Transverse colon (tissue), 4 donors: ENCODE data around the gene PLCG2. TPM values are rescaled to one million over a fixed set of nuclear protein-coding genes. Genes with fewer than 3 reads are reported as not detected.

Experiments
- DNase-seq: peaks from one replicate; pipeline ENCODE4 v3.0.0-alpha.2; 2019
- H3K27ac ChIP-seq, 4 donors: fragments of 200-600 bp; sonication (generic); 2 replicates each; pipeline ENCODE4 v1.5.1; 2016 to 2018; ENCODE audit warnings: inconsistent platforms in 4 of 4
- H3K27me3 ChIP-seq: fragments of 200-600 bp; sonication (generic); 2 replicates; pipeline ENCODE4 v1.5.1; 2017; ENCODE audit warnings: inconsistent platforms
- H3K36me3 ChIP-seq, 4 donors: fragments of 200-600 bp; sonication (generic); 2 replicates each; pipeline ENCODE4 v1.5.1; 2017 to 2019; ENCODE audit warnings: inconsistent platforms in 4 of 4
- H3K4me1 ChIP-seq, 4 donors: fragments of 200-600 bp; sonication (generic); 2 replicates each; pipeline ENCODE4 v1.5.1; 2017 to 2020; ENCODE audit warnings: inconsistent platforms in 4 of 4
- H3K4me3 ChIP-seq, 4 donors: fragments of 200-600 bp; sonication (generic); 1 replicate in 1 of 4; 2 replicates in 3 of 4; pipeline versions ENCODE4 v1.5.1 to v1.6.1; 2017 to 2019; ENCODE audit warnings: inconsistent platforms in 4 of 4
- H3K9me3 ChIP-seq, 2 donors: fragments of 200-600 bp; sonication (generic); 2 replicates each; pipeline ENCODE4 v1.5.1; 2017 to 2019; ENCODE audit warnings: inconsistent platforms in 2 of 2
- EP300 ChIP-seq: sonication (generic); formaldehyde crosslinking; IDR thresholded peaks from one replicate; pipeline ENCODE4 v1.6.1; 2017; ENCODE audit warnings: antibody characterized with exemption, low read depth
- POLR2A ChIP-seq: fragments of 450-650 bp; IDR thresholded peaks from one replicate; pipeline ENCODE4 v1.6.1; 2016; ENCODE audit warnings: antibody characterized with exemption, mild to moderate bottlenecking, moderate library complexity
- POLR2AphosphoS5 ChIP-seq, 3 donors: sonication (generic); formaldehyde crosslinking; IDR thresholded peaks; one replicate each; pipeline ENCODE4 v1.6.1; 2016; ENCODE audit warnings: antibody characterized with exemption in 3 of 3
- whole genome bisulfite sequencing, 2 donors: methylation state at CpG; one replicate each; pipeline ENCODE4 v1.1.5; 2018; ENCODE audit warnings: low coverage in 1 of 2; 5-methylcytosine and 5-hydroxymethylcytosine counted together
- in situ Hi-C, 4 donors: fragments of 200-750 bp; cut with MboI; loops; one replicate each; pipeline versions ENCODE4 v1.15.0 to v1.15.1; 2017; ENCODE audit warnings: low sequenced_read_pairs in 3 of 4, low pct_ligation_motif_present in 1 of 4, low pct_unique_long_range_greater_than_20kb in 1 of 4
- intact Hi-C: fragments of 100-400 bp; cut with DNase I; formaldehyde crosslinking; loops from one replicate; pipeline ENCODE4 v1.15.1; 2023; ENCODE audit warnings: low total_unique reads
- total RNA-seq, 4 donors: library from RNA; depleted of rRNA; stranded (reverse); fragments of >200 nt; gene quantifications; one replicate each; pipeline ENCODE4 v1.1.0, GENCODE V29; 2016
- TF ChIP-seq, protein P1 (sequence below), 5 experiments: fragments of 200-600 bp in 3 of 5; fragments of 450-650 bp in 2 of 5; sonication (generic) in 3 of 5; IDR thresholded peaks; 1 replicate in 2 of 5; 2 replicates in 3 of 5; pipeline ENCODE4 v1.5.1; 2016 to 2017; ENCODE audit warnings: antibody characterized with exemption in 5 of 5, inconsistent platforms in 3 of 5, mild to moderate bottlenecking in 2 of 5, moderate library complexity in 1 of 5

PLCG2 gene
- total RNA-seq, result 10 to 100 TPM in 3 of 4 donors, 1 to 10 TPM in 1; 9.0 to 65.9 (median 28.6) TPM

DNA sequence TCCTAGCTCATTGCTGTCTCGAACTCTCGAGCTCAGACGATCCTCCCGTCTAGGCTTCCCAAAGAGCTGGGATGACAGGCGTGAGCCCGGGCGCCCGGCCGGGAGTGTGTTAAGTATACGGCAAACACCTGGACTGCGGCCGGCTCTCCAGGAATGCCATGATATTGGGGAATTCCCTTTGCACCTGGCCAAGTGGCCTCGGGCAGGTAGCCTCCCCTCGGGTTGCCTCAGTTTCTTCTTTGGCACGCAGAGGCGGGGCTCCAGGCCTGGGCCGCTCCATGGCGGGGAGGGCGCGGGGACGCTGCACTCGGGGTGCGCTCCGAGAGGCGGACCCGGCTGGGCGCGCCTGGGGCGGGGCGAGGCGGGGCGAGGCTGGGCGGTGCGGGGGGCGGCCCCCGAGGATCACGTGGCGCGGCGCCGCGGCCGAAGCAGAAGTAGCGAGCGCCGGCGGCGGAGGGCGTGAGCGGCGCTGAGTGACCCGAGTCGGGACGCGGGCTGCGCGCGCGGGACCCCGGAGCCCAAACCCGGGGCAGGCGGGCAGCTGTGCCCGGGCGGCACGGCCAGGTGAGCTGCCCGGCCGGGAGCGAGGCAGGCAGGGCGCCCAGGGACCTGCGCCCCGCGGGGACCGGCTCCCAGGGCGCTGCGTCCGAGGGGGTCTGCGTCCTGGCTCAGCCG is at the start of gene PLCG2:
TSS of gene PLCG2 (plus strand) at position 431 of the 675 bp plus-strand sequence. CDS start 6,699 bp downstream, outside the sequence.
- peak; percentile 87 for DNase-seq
- Histone ChIP-seq H3K9me3 (no peaks in the 10 kb centered on the region), H3K27me3 (peaks cover 74% of the 10 kb centered on the region), H3K4me3 (peak within 1 kb of the TSS; percentile 19 to 70 (median 64)), H3K36me3 (no peaks in the 10 kb centered on the region), H3K27ac (peak within 1 kb of the TSS; percentile 65 to 79 (median 72)), H3K4me1 (peaks cover 0 to 17% (median 12%) of the 10 kb centered on the region in 4 donors)
- in situ Hi-C loops, result no loop called here
- TF ChIP-seq POLR2A, result no peak
- TF ChIP-seq, protein P1, sequence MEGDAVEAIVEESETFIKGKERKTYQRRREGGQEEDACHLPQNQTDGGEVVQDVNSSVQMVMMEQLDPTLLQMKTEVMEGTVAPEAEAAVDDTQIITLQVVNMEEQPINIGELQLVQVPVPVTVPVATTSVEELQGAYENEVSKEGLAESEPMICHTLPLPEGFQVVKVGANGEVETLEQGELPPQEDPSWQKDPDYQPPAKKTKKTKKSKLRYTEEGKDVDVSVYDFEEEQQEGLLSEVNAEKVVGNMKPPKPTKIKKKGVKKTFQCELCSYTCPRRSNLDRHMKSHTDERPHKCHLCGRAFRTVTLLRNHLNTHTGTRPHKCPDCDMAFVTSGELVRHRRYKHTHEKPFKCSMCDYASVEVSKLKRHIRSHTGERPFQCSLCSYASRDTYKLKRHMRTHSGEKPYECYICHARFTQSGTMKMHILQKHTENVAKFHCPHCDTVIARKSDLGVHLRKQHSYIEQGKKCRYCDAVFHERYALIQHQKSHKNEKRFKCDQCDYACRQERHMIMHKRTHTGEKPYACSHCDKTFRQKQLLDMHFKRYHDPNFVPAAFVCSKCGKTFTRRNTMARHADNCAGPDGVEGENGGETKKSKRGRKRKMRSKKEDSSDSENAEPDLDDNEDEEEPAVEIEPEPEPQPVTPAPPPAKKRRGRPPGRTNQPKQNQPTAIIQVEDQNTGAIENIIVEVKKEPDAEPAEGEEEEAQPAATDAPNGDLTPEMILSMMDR (IDR thresholded peaks at IDR 0.05), result no peak
- peak in 1 of 3 donors; percentile 59 for TF ChIP-seq POLR2AphosphoS5 (IDR thresholded peaks at IDR 0.05)
- intact Hi-C loops, result no loop called here
- WGBS, 2 donors, result 0 to 2% methylated on average over 10 to 69 of the region's 78 CpGs

DNA sequence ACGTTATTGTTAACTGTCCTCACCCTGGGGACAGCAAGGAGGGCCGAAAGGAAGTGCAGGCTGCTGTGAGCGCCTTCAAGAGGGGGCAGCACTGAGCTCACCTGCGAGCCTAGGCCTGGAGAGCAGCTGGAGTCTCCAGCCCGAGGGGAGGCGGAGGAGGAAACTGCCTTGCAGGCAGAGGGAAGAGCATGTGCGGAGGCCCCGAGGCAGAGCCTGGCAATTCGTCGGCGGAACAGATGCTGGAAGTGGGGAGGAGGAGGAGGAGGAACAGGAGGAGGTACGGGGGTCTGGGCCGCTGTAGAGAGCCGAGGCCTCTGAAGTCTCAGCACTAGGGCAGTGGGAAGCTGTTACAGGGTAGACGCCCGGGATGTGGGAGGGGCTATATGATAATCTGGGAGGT is 49.6 kb upstream of the PLCG2 start:
- 85 to 93% methylated on average over 14 to 16 of the region's 16 CpGs for WGBS, 2 donors
- Histone ChIP-seq H3K27ac (no peak overlapping the region), H3K36me3 (no peaks in the 10 kb centered on the region), H3K27me3 (no peaks in the 10 kb centered on the region), H3K4me1 (peaks cover 4 to 12% (median 11%) of the 10 kb centered on the region in 4 donors), H3K9me3 (no peaks in the 10 kb centered on the region), H3K4me3 (no peak overlapping the region)
- in situ Hi-C loops (loop anchor here in 3 of 4 donors (10.0 to 25.0 kb wide), 7 partner anchors 105 to 1192 kb away; partner anchors contain the start of genes ATMIN (in 3 of the 3) and DYNLRB2 (in 1 of the 3)), intact Hi-C loops (no loop called here)
- TF ChIP-seq, protein P1 (IDR thresholded peaks at IDR 0.05), result no peak
- TF ChIP-seq EP300, result no peak
- no peak for TF ChIP-seq POLR2AphosphoS5 (IDR thresholded peaks at IDR 0.05)
- no peak for TF ChIP-seq POLR2A
- no peak for DNase-seq

DNA sequence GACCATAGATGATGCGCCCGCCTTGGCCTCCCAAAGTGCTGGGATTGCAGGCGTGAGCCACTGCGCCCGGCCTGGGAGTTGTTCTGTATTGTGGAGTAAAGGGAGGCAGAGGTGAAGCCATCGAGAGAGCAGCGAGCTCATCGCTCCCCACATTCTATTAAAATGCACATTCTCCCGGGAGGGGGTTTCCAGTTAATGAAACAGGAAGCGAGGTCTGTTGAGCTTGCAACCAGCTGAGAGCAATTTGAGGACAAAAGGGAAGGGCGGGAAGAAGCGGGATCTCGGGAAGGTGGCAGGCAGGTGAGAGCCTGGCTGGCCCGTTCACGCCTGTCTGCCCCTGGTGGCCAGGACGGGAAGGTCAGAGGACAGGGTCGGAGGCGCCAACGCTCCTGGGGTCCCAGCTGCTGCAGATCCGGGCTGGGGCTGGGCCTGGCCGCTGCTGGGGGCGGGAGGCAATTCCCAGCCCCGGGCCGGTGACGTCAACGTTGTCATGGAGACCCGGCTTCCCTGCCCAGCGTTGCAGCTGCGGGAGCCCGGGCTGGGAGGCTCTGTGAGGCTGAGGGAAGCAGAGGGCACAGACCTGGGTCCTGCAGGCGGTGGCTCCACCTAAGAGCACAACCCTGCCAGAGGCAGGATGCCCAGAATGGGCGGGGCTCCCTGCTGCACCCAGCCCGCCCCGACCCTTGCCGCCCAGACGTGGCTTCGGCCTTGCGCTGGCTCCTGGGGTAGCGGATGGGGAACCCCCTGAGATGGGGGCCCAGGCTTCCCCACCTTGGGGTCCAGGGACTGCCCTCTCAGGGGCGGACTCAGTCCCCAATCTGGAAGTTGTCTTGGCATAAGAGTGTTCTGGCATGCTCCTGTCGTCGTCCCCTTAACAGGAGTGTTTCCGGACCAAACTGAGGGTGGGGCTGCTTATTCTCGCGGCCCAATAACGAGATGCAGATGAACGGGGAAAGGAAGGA is 48.7 kb upstream of the PLCG2 start:
- peaks cover 4 to 12% (median 11%) of the 10 kb centered on the region in 4 donors for H3K4me1 ChIP-seq
- peak overlapping the region; percentile 40 to 77 (median 72) for H3K27ac ChIP-seq
- TF ChIP-seq EP300, result no peak
- no peak for TF ChIP-seq POLR2A
- TF ChIP-seq, protein P1 (IDR thresholded peaks at IDR 0.05), result peak; percentile 68 to 89 (median 74)
- peak in 1 of 3 donors; percentile 7 for TF ChIP-seq POLR2AphosphoS5 (IDR thresholded peaks at IDR 0.05)
- intact Hi-C loops (loop anchor here (10.0 kb wide), 3 partner anchors 366 to 696 kb away; partner anchors contain the start of gene ATMIN), in situ Hi-C loops (loop anchor here in 3 of 4 donors (10.0 to 25.0 kb wide), 5 partner anchors 368 to 1193 kb away; partner anchors contain the start of genes ATMIN (in 3 of the 3) and DYNLRB2 (in 1 of the 3))
- no peaks in the 10 kb centered on the region for H3K36me3 ChIP-seq
- no peaks in the 10 kb centered on the region for H3K9me3 ChIP-seq
- DNase-seq, result peak; percentile 87
- no peaks in the 10 kb centered on the region for H3K27me3 ChIP-seq
- 12 to 21% methylated on average over 10 to 46 of the region's 47 CpGs for WGBS, 2 donors
- peak overlapping the region in 3 of 4 donors; percentile 21 to 46 (median 28) for H3K4me3 ChIP-seq
